HEK293 (cell line): ENCODE data around the gene MRGPRE.

Experiments
- SP3 ChIP-seq: fragments of 450-650 bp; formaldehyde crosslinking; IDR thresholded peaks from 2 replicates; pipeline ENCODE4 v1.5.1; 2016; ENCODE audit warnings: missing biosample characterization, missing genetic modification characterization
- YY1 ChIP-seq: fragments of 450-650 bp; formaldehyde crosslinking; IDR thresholded peaks from 2 replicates; pipeline ENCODE4 v1.5.1; 2018; ENCODE audit warnings: missing biosample characterization, missing genetic modification characterization
- ZNF274 ChIP-seq, 2 experiments: fragments of 200-500 bp in 1 of 2; fragments of 450-650 bp in 1 of 2; sonication (Bioruptor generic) in 1 of 2; formaldehyde crosslinking in 1 of 2; IDR thresholded peaks; 2 replicates each; pipeline versions ENCODE4 v1.5.1 to v1.6.1; 2014 to 2016; ENCODE audit warnings: borderline replicate concordance in 1 of 2, inconsistent platforms in 1 of 2, low read length in 1 of 2, missing biosample characterization in 1 of 2, missing genetic modification characterization in 1 of 2
- ZNF423 ChIP-seq: fragments of 450-650 bp; formaldehyde crosslinking; IDR thresholded peaks from 2 replicates; pipeline ENCODE4 v1.5.1; 2016; ENCODE audit warnings: missing biosample characterization, missing genetic modification characterization
- ZNF561 ChIP-seq: fragments of 450-650 bp; IDR thresholded peaks from 2 replicates; pipeline ENCODE4 v1.5.1; 2018; ENCODE audit warnings: missing biosample characterization, missing genetic modification characterization, borderline replicate concordance
- ZNF664 ChIP-seq: fragments of 450-650 bp; formaldehyde crosslinking; IDR thresholded peaks from 2 replicates; pipeline ENCODE4 v1.5.1; 2016; ENCODE audit warnings: missing biosample characterization, missing genetic modification characterization
- ZSCAN30 ChIP-seq: fragments of 450-650 bp; IDR thresholded peaks from 2 replicates; pipeline ENCODE4 v1.5.1; 2018; ENCODE audit warnings: missing biosample characterization, mild to moderate bottlenecking, missing genetic modification characterization, moderate library complexity
- TF ChIP-seq, protein P1 (sequence below): fragments of 450-650 bp; formaldehyde crosslinking; IDR thresholded peaks from 2 replicates; pipeline ENCODE4 v1.5.1; 2017; ENCODE audit warnings: missing biosample characterization, missing genetic modification characterization
- TF ChIP-seq, protein P2 (sequence below): fragments of 450-650 bp; formaldehyde crosslinking; IDR thresholded peaks from 2 replicates; pipeline ENCODE4 v1.5.1; 2016; ENCODE audit warnings: missing biosample characterization, missing genetic modification characterization
- TF ChIP-seq, protein P3 (sequence below): fragments of 450-650 bp; formaldehyde crosslinking; IDR thresholded peaks from 2 replicates; pipeline ENCODE4 v1.5.1; 2016; ENCODE audit warnings: missing biosample characterization, missing genetic modification characterization

GRCh38 chr11:3222003-3222855, 10.0 kb downstream of the MRGPRE start:
- TF ChIP-seq, protein P1, sequence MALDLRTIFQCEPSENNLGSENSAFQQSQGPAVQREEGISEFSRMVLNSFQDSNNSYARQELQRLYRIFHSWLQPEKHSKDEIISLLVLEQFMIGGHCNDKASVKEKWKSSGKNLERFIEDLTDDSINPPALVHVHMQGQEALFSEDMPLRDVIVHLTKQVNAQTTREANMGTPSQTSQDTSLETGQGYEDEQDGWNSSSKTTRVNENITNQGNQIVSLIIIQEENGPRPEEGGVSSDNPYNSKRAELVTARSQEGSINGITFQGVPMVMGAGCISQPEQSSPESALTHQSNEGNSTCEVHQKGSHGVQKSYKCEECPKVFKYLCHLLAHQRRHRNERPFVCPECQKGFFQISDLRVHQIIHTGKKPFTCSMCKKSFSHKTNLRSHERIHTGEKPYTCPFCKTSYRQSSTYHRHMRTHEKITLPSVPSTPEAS: no peak
- no peak for TF ChIP-seq ZNF664 (tag by site-specific recombination)
- TF ChIP-seq SP3: no peak
- TF ChIP-seq, protein P2, sequence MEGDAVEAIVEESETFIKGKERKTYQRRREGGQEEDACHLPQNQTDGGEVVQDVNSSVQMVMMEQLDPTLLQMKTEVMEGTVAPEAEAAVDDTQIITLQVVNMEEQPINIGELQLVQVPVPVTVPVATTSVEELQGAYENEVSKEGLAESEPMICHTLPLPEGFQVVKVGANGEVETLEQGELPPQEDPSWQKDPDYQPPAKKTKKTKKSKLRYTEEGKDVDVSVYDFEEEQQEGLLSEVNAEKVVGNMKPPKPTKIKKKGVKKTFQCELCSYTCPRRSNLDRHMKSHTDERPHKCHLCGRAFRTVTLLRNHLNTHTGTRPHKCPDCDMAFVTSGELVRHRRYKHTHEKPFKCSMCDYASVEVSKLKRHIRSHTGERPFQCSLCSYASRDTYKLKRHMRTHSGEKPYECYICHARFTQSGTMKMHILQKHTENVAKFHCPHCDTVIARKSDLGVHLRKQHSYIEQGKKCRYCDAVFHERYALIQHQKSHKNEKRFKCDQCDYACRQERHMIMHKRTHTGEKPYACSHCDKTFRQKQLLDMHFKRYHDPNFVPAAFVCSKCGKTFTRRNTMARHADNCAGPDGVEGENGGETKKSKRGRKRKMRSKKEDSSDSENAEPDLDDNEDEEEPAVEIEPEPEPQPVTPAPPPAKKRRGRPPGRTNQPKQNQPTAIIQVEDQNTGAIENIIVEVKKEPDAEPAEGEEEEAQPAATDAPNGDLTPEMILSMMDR (tag by site-specific recombination): no peak
- no peak for TF ChIP-seq ZNF423 (tag by site-specific recombination)
- TF ChIP-seq ZSCAN30 (tag by site-specific recombination): no peak
- no peak for TF ChIP-seq YY1 (tag by site-specific recombination)
- no peak for TF ChIP-seq ZNF561 (tag by site-specific recombination)
- TF ChIP-seq, protein P3, sequence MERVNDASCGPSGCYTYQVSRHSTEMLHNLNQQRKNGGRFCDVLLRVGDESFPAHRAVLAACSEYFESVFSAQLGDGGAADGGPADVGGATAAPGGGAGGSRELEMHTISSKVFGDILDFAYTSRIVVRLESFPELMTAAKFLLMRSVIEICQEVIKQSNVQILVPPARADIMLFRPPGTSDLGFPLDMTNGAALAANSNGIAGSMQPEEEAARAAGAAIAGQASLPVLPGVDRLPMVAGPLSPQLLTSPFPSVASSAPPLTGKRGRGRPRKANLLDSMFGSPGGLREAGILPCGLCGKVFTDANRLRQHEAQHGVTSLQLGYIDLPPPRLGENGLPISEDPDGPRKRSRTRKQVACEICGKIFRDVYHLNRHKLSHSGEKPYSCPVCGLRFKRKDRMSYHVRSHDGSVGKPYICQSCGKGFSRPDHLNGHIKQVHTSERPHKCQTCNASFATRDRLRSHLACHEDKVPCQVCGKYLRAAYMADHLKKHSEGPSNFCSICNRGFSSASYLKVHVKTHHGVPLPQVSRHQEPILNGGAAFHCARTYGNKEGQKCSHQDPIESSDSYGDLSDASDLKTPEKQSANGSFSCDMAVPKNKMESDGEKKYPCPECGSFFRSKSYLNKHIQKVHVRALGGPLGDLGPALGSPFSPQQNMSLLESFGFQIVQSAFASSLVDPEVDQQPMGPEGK (tag by site-specific recombination): no peak
- no peak for TF ChIP-seq ZNF274 (IDR thresholded peaks at IDR 0.05; ENCODE audit: low read length)
- TF ChIP-seq ZNF274 (tag by site-specific recombination; IDR thresholded peaks at IDR 0.05; ENCODE audit: borderline replicate concordance): no peak
